DMS153 (cell line): Measurements from ENCODE around the gene AMOTL2.

Experiments
- DNase-seq: peaks from one replicate; lab custom pipeline; 2025; lab: John Stamatoyannopoulos, UW

Gene AMOTL2

GRCh38 chr3:134353171-134353825 is 20.9 kb downstream of the AMOTL2 start:
- no peak for DNase-seq

GRCh38 chr3:134352031-134352671 is 22.1 kb downstream of the AMOTL2 start:
- no peak for DNase-seq

GRCh38 chr3:134351427-134351826 is 22.8 kb downstream of the AMOTL2 start:
- no peak for DNase-seq

- no peak for DNase-seq
Measured at GRCh38 chr3:134350861-134351311, 23.4 kb downstream of the AMOTL2 start.

- no peak for DNase-seq
Measured at GRCh38 chr3:134350266-134350665, 24.0 kb downstream of the AMOTL2 start.

GRCh38 chr3:134348524-134348923 is 25.7 kb downstream of the AMOTL2 start:
- no peak for DNase-seq

- DNase-seq, result no peak
Measured at GRCh38 chr3:134347551-134347950, 26.7 kb downstream of the AMOTL2 start.

- no peak for DNase-seq
Measured at GRCh38 chr3:134346744-134347143, 27.5 kb downstream of the AMOTL2 start.

GRCh38 chr3:134345202-134345601 is 29.0 kb downstream of the AMOTL2 start:
- DNase-seq, result no peak

GRCh38 chr3:134344560-134344959 is 29.7 kb downstream of the AMOTL2 start:
- DNase-seq, result no peak

GRCh38 chr3:134342259-134342658 is 32.0 kb downstream of the AMOTL2 start:
- no peak for DNase-seq

GRCh38 chr3:134341389-134341788 is 32.9 kb downstream of the AMOTL2 start:
- DNase-seq, result peak; percentile 39

- DNase-seq, result no peak
Measured at GRCh38 chr3:134340982-134341365, 33.3 kb downstream of the AMOTL2 start.

- DNase-seq, result no peak
Measured at GRCh38 chr3:134340362-134340981, 33.8 kb downstream of the AMOTL2 start.

GRCh38 chr3:134339913-134340312 is 34.3 kb downstream of the AMOTL2 start:
- no peak for DNase-seq

- DNase-seq, result no peak
Measured at GRCh38 chr3:134339331-134339730, 34.9 kb downstream of the AMOTL2 start.

- no peak for DNase-seq
Measured at GRCh38 chr3:134338516-134339261, 35.6 kb downstream of the AMOTL2 start.

- no peak for DNase-seq
Measured at GRCh38 chr3:134338201-134338512, 36.1 kb downstream of the AMOTL2 start.

GRCh38 chr3:134337511-134338200 is 36.6 kb downstream of the AMOTL2 start:
- DNase-seq, result no peak

GRCh38 chr3:134337071-134337482 is 37.2 kb downstream of the AMOTL2 start:
- DNase-seq, result no peak

GRCh38 chr3:134336587-134336986 is 37.7 kb downstream of the AMOTL2 start:
- DNase-seq, result no peak

- no peak for DNase-seq
Measured at GRCh38 chr3:134334901-134335280, 39.4 kb downstream of the AMOTL2 start.
